Lung (tissue), 12 donors: Measurements from ENCODE around the gene SFSWAP. TPM values are rescaled to one million over a fixed set of nuclear protein-coding genes. Genes with fewer than 3 reads are reported as not detected.

Experiments used
- ATAC-seq: fragments of 200-7000 bp; cut with Tn5 transposase; one replicate; pipeline ENCODE4 v1.9.1; 2020; ENCODE audit warnings: moderate number of reproducible peaks; ENCODE audit not compliant: insufficient read depth, low FRiP score
- DNase-seq, 3 donors: peaks; one replicate each; pipeline ENCODE4 v3.0.0-alpha.2; 2013 to 2017
- H3K27ac ChIP-seq, 2 donors: one replicate each; pipeline ENCODE4 v1.5.1; 2013; ENCODE audit warnings: mild to moderate bottlenecking in 2 of 2, moderate library complexity in 2 of 2, control low read depth in 1 of 2, inconsistent platforms in 1 of 2, low read depth in 1 of 2, low read length in 1 of 2
- H3K27me3 ChIP-seq, 3 donors: one replicate each; pipeline ENCODE4 v1.5.1; 2013; ENCODE audit warnings: low read length in 2 of 3; ENCODE audit not compliant: control insufficient read depth in 3 of 3, insufficient read depth in 3 of 3
- H3K36me3 ChIP-seq, 4 donors: one replicate each; pipeline ENCODE4 v1.5.1; 2013; ENCODE audit warnings: low read length in 4 of 4, mild to moderate bottlenecking in 1 of 4, moderate library complexity in 1 of 4; ENCODE audit not compliant: control insufficient read depth in 4 of 4, insufficient read depth in 4 of 4
- H3K4me1 ChIP-seq, 5 donors: one replicate each; pipeline ENCODE4 v1.5.1; 2013; ENCODE audit warnings: low read length in 5 of 5, mild to moderate bottlenecking in 2 of 5, moderate library complexity in 1 of 5; ENCODE audit not compliant: control insufficient read depth in 5 of 5, insufficient read depth in 5 of 5
- H3K4me3 ChIP-seq: one replicate; pipeline ENCODE4 v1.5.1; 2013; ENCODE audit warnings: mild to moderate bottlenecking, control low read depth, moderate library complexity
- H3K9ac ChIP-seq, 2 donors: one replicate each; pipeline ENCODE4 v1.5.1; 2013; ENCODE audit warnings: low read length in 2 of 2, control low read depth in 1 of 2; ENCODE audit not compliant: insufficient read depth in 1 of 2
- H3K9me3 ChIP-seq, 4 donors: one replicate each; pipeline ENCODE4 v1.5.1; 2013; ENCODE audit warnings: low read length in 3 of 4, mild to moderate bottlenecking in 1 of 4, moderate library complexity in 1 of 4; ENCODE audit not compliant: control insufficient read depth in 4 of 4, insufficient read depth in 3 of 4
- WGBS, 2 donors: extraction: QIAGEN DNeasy Blood & Tissue Kit; methylation state at CpG; one replicate each; pipeline ENCODE4 v1.1.7; 2013; 5-methylcytosine and 5-hydroxymethylcytosine counted together
- polyA plus RNA-seq, 2 donors: library from polyadenylated mRNA; stranded (reverse); fragments of 200-250 nt; gene quantifications; one replicate each; pipeline ENCODE4 v1.2.1, GENCODE V29; 2013
- total RNA-seq, 2 donors: library from RNA; depleted of rRNA in 1 of 2; stranded (reverse); fragments of >200 nt in 1 of 2; gene quantifications; one replicate each; pipeline ENCODE4 v1.2.1, GENCODE V29; 2014 to 2021
- TF ChIP-seq, protein P1 (sequence below): IDR thresholded peaks from 2 replicates; pipeline ENCODE4 v1.5.1; 2012; ENCODE audit warnings: mild to moderate bottlenecking; ENCODE audit errors: control extremely low read depth, extremely low read depth
- donor health status: control.
- donor health status: control.
- donor health status: Bipolar disorder and iron deficiency.
- donor health status: healthy.
- donor health status: DM: yes; HTN: yes; CAD: no.

Gene SFSWAP
- total and polyA plus RNA-seq, 4 donors = 23.3 to 49.9 (median 40.0) TPM

DNA sequence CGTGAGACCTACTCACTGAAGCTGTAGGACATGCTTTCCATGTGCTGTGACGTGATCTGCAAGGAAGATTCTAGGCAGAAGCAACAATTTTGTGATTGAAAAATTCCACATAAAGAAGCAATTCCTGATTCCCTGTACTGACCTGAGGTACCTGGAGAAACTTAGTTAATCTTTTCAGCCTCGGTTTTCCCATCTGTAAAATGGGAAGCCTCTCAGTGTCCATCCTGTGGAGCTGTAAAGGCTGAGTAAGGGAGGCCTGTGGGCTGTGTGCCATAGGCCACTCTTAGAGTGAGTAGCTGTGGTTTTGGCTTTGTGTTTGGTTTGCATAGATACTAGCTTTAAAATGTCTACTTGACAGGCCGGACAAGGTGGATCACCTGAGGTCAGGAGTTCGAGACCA lies 50.7 kb downstream of the SFSWAP start:
- no peak for DNase-seq
- peaks cover 25 to 48% (median 47%) of the 10 kb centered on the region in 4 donors for H3K36me3 ChIP-seq

DNA sequence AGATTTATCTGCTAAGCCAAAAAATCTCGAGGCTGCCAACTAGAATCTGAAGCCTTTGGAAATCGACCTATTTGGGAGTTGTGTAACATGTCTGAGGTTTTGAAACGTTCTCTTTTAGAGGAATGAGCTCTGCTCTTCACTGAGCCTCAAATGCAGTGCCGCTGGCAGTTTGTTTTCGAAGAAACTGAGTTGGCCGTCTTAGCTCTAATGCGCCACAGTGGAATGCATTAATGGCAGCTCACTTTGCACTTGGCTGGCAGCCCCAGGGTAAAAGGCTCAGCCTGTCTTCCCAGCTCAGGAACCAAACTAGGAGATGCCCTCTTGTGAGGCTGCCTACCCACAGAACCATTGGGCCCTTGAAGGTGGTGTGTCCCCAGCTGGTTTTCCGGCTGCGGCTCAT lies 53.8 kb downstream of the SFSWAP start:
- Histone ChIP-seq H3K36me3 (peaks cover 16 to 56% (median 41%) of the 10 kb centered on the region in 4 donors), H3K27me3 (no peaks in the 10 kb centered on the region)
- WGBS, 2 donors = 78 to 85% methylated on average over 9 of the region's 9 CpGs

More for the DNA sequence above, 50.7 kb downstream of the SFSWAP start:
- 95 to 98% methylated on average over 5 of the region's 5 CpGs for WGBS, 2 donors
- Histone ChIP-seq H3K4me3 (no peak overlapping the region), H3K27me3 (no peaks in the 10 kb centered on the region), H3K9me3 (no peaks in the 10 kb centered on the region), H3K27ac (no peak overlapping the region), H3K4me1 (no peaks in the 10 kb centered on the region), H3K9ac (no peak overlapping the region)
- TF ChIP-seq, protein P1, sequence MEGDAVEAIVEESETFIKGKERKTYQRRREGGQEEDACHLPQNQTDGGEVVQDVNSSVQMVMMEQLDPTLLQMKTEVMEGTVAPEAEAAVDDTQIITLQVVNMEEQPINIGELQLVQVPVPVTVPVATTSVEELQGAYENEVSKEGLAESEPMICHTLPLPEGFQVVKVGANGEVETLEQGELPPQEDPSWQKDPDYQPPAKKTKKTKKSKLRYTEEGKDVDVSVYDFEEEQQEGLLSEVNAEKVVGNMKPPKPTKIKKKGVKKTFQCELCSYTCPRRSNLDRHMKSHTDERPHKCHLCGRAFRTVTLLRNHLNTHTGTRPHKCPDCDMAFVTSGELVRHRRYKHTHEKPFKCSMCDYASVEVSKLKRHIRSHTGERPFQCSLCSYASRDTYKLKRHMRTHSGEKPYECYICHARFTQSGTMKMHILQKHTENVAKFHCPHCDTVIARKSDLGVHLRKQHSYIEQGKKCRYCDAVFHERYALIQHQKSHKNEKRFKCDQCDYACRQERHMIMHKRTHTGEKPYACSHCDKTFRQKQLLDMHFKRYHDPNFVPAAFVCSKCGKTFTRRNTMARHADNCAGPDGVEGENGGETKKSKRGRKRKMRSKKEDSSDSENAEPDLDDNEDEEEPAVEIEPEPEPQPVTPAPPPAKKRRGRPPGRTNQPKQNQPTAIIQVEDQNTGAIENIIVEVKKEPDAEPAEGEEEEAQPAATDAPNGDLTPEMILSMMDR = no peak
- no peak for ATAC-seq

DNA sequence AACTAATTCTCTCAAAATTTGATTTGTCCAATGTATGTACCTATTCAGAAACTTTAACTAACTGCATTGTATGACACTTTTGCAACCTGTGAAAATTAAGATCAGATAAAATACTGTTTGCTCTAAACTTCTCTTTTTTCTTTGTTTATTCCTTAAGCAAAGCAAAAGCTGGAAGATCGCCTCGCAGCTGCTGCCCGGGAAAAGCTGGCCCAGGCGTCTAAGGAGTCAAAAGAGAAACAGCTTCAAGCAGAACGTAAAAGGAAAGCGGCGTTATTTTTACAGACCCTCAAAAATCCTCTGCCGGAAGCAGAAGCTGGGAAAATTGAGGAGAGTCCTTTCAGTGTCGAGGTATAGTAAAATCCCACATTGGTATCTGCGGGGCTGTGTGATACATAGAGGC lies 55.1 kb downstream of the SFSWAP start:
- Histone ChIP-seq H3K9me3 (no peaks in the 10 kb centered on the region), H3K9ac (no peak overlapping the region), H3K36me3 (peaks cover 20 to 59% (median 45%) of the 10 kb centered on the region in 4 donors), H3K4me1 (no peaks in the 10 kb centered on the region), H3K27me3 (no peaks in the 10 kb centered on the region), H3K27ac (no peak overlapping the region), H3K4me3 (no peak overlapping the region)
- TF ChIP-seq, protein P1 = no peak
- 96 to 97% methylated on average over 10 of the region's 10 CpGs for WGBS, 2 donors
- ATAC-seq (no peak), DNase-seq (no peak)

More for the DNA sequence above, 53.8 kb downstream of the SFSWAP start:
- no peak for DNase-seq
- no peak overlapping the region for H3K9ac ChIP-seq
- ATAC-seq = no peak
- H3K4me1 ChIP-seq = no peaks in the 10 kb centered on the region
- no peaks in the 10 kb centered on the region for H3K9me3 ChIP-seq
- TF ChIP-seq, protein P1 = no peak
- no peak overlapping the region for H3K4me3 ChIP-seq
- H3K27ac ChIP-seq = no peak overlapping the region
